H1 (cell line): Measurements from ENCODE around the gene DPEP1. TPM values are rescaled to one million over a fixed set of nuclear protein-coding genes. Genes with fewer than 3 reads are reported as not detected.

Experiments used
- CTCF ChIA-PET: fragments of 300-600 bp; sonication (Branson Sonifier 250); formaldehyde crosslinking; loops from one replicate; lab custom pipeline; 2021; ENCODE audit not compliant: partially characterized antibody; lab: Charles Lee
- POLR2A ChIA-PET: fragments of 300-600 bp; sonication (Branson Sonifier 250); formaldehyde crosslinking; loops from one replicate; lab custom pipeline; 2021; ENCODE audit warnings: inconsistent platforms; ENCODE audit not compliant: partially characterized antibody; lab: Charles Lee
- DNase-seq, 2 experiments: peaks; one replicate each; pipeline versions ENCODE4 v3.0.0 to v3.0.0-alpha.2; 2010 to 2022; ENCODE audit warnings: low spot score in 2 of 2, low read depth in 1 of 2, mixed read lengths in 1 of 2
- FAIRE-seq: peaks from 2 replicates; lab custom pipeline; 2011; peaks lifted over from hg19 to GRCh38; lab: Jason Lieb, UNC
- H2AFZ ChIP-seq: 2 replicates; pipeline ENCODE4 v1.8.1; 2012; ENCODE audit warnings: low read length, inconsistent platforms
- H2AK5ac ChIP-seq: 2 replicates; pipeline ENCODE4 v1.6.1; 2013; ENCODE audit warnings: low read depth, low read length
- H2BK120ac ChIP-seq: replicated peaks from 2 replicates; pipeline ENCODE3; 2013; ENCODE audit warnings: low read depth, low read length, inconsistent platforms
- H2BK12ac ChIP-seq: 2 replicates; pipeline ENCODE4 v1.6.1; 2013; ENCODE audit warnings: low read depth, low read length
- H2BK15ac ChIP-seq: 2 replicates; pipeline ENCODE4 v1.6.1; 2013; ENCODE audit warnings: low read length
- H2BK20ac ChIP-seq: 2 replicates; pipeline ENCODE4 v1.6.1; 2013; ENCODE audit warnings: low read length
- H2BK5ac ChIP-seq: 2 replicates; pipeline ENCODE4 v1.6.1; 2013; ENCODE audit warnings: low read depth, low read length
- H3K14ac ChIP-seq: 2 replicates; pipeline ENCODE4 v1.6.1; 2013; ENCODE audit warnings: inconsistent platforms; ENCODE audit not compliant: insufficient read length
- H3K18ac ChIP-seq: 2 replicates; pipeline ENCODE4 v1.6.1; 2013; ENCODE audit warnings: low read length; ENCODE audit errors: extremely low read depth
- H3K23ac ChIP-seq: 2 replicates; pipeline ENCODE4 v1.6.1; 2013; ENCODE audit warnings: inconsistent platforms; ENCODE audit not compliant: insufficient read length
- H3K23me2 ChIP-seq: 2 replicates; pipeline ENCODE4 v1.6.1; 2013; ENCODE audit warnings: low read depth, low read length
- H3K27ac ChIP-seq: 2 replicates; pipeline ENCODE4 v1.6.1; 2011; ENCODE audit warnings: low read depth, low read length, inconsistent platforms
- H3K27me3 ChIP-seq, 4 experiments: replicated peaks in 1 of 4; 1 replicate in 1 of 4; 2 replicates in 3 of 4; pipeline versions ENCODE4 v1.6.1 to v1.8.1; 2011 to 2013; ENCODE audit warnings: low read length in 3 of 4, mild to moderate bottlenecking in 3 of 4, inconsistent platforms in 2 of 4, mixed read lengths in 2 of 4, moderate library complexity in 1 of 4; ENCODE audit not compliant: control insufficient read depth in 3 of 4, insufficient read depth in 3 of 4; ENCODE audit errors: extremely low read depth in 1 of 4
- H3K36me3 ChIP-seq, 4 experiments: 2 replicates each; pipeline versions ENCODE4 v1.6.1 to v1.8.1; 2011 to 2013; ENCODE audit warnings: mild to moderate bottlenecking in 4 of 4, low read length in 3 of 4, moderate library complexity in 2 of 4, control low read depth in 1 of 4, inconsistent platforms in 1 of 4; ENCODE audit not compliant: insufficient read depth in 4 of 4, control insufficient read depth in 2 of 4
- H3K4ac ChIP-seq: replicated peaks from 2 replicates; pipeline ENCODE3; 2013; ENCODE audit warnings: low read length, low read depth, mixed read lengths, inconsistent platforms; ENCODE audit not compliant: insufficient read length
- H3K4me1 ChIP-seq, 4 experiments: replicated peaks in 1 of 4; 1 replicate in 1 of 4; 2 replicates in 3 of 4; pipeline versions ENCODE4 v1.6.1 to v1.8.1; 2011 to 2013; ENCODE audit warnings: low read length in 3 of 4, inconsistent platforms in 2 of 4, mixed read lengths in 1 of 4; ENCODE audit not compliant: insufficient read depth in 4 of 4, control insufficient read depth in 3 of 4
- H3K4me2 ChIP-seq, 2 experiments: 2 replicates each; pipeline versions ENCODE4 v1.6.1 to v1.8.1; 2011 to 2013; ENCODE audit warnings: low read depth in 2 of 2, low read length in 2 of 2, control low read depth in 1 of 2, inconsistent platforms in 1 of 2, mild to moderate bottlenecking in 1 of 2; ENCODE audit not compliant: insufficient read depth in 1 of 2
- H3K4me3 ChIP-seq, 4 experiments: fragments of 200-600, 300-600 bp in 1 of 4; sonication (generic), shearing (Covaris generic), sonication (Bioruptor Twin) in 1 of 4; 2 replicates each; pipeline versions ENCODE4 v1.5.1 to v1.8.1; 2011 to 2016; ENCODE audit warnings: low read length in 4 of 4, low read depth in 3 of 4, control low read depth in 2 of 4, inconsistent platforms in 2 of 4, mild to moderate bottlenecking in 2 of 4, mixed read lengths in 1 of 4, moderate library complexity in 1 of 4; ENCODE audit not compliant: insufficient read depth in 2 of 4; ENCODE audit errors: extremely low read depth in 1 of 4
- H3K56ac ChIP-seq: replicated peaks from 2 replicates; pipeline ENCODE3; 2013; ENCODE audit warnings: low read depth, mild to moderate bottlenecking, mixed read lengths, low read length, inconsistent platforms; ENCODE audit not compliant: insufficient read length
- H3K79me1 ChIP-seq: 2 replicates; pipeline ENCODE4 v1.6.1; 2013; ENCODE audit warnings: low read depth, low read length, control low read depth
- H3K79me2 ChIP-seq, 2 experiments: 2 replicates each; pipeline versions ENCODE4 v1.6.1 to v1.8.1; 2012 to 2013; ENCODE audit warnings: low read length in 2 of 2, mild to moderate bottlenecking in 2 of 2, inconsistent platforms in 1 of 2; ENCODE audit not compliant: insufficient read depth in 2 of 2, control insufficient read depth in 1 of 2
- H3K9ac ChIP-seq, 4 experiments: replicated peaks in 1 of 4; 1 replicate in 1 of 4; 2 replicates in 3 of 4; pipeline versions ENCODE4 v1.6.1 to v1.8.1; 2011 to 2013; ENCODE audit warnings: low read depth in 3 of 4, low read length in 3 of 4, control low read depth in 2 of 4, mild to moderate bottlenecking in 2 of 4, moderate library complexity in 2 of 4, inconsistent platforms in 1 of 4; ENCODE audit errors: extremely low read depth in 1 of 4
- H3K9me3 ChIP-seq, 2 experiments: 2 replicates each; pipeline versions ENCODE4 v1.6.1 to v1.8.1; 2012 to 2013; ENCODE audit warnings: mild to moderate bottlenecking in 2 of 2, moderate library complexity in 2 of 2, control low read depth in 1 of 2, inconsistent platforms in 1 of 2, low read depth in 1 of 2, low read length in 1 of 2, mixed read lengths in 1 of 2; ENCODE audit not compliant: insufficient read depth in 2 of 2
- H4K20me1 ChIP-seq, 2 experiments: replicated peaks in 1 of 2; 2 replicates each; pipeline versions ENCODE3 to v1.8.1; 2011 to 2013; ENCODE audit warnings: inconsistent platforms in 2 of 2, low read length in 2 of 2, mild to moderate bottlenecking in 1 of 2; ENCODE audit not compliant: insufficient read depth in 2 of 2, control insufficient read depth in 1 of 2
- H4K5ac ChIP-seq: 2 replicates; pipeline ENCODE4 v1.6.1; 2013; ENCODE audit warnings: low read length, low read depth, mixed read lengths, inconsistent platforms; ENCODE audit not compliant: insufficient read length
- H4K8ac ChIP-seq: 2 replicates; pipeline ENCODE4 v1.8.0; 2013; ENCODE audit warnings: mild to moderate bottlenecking, moderate library complexity, low read length, inconsistent platforms; ENCODE audit not compliant: insufficient read depth; ENCODE audit errors: extremely low read depth
- H4K91ac ChIP-seq: replicated peaks from 2 replicates; pipeline ENCODE3; 2013; ENCODE audit warnings: low read length, mixed read lengths, inconsistent platforms; ENCODE audit not compliant: insufficient read length
- PHF8 ChIP-seq: fragments of 200-600 bp; sonication (generic); conservative IDR thresholded peaks from 2 replicates; pipeline ENCODE4 v1.7.1; 2012; ENCODE audit warnings: low read depth, mild to moderate bottlenecking, inconsistent platforms, low read length, moderate library complexity
- SAP30 ChIP-seq: fragments of 300-600 bp; sonication (generic); IDR thresholded peaks from 2 replicates; pipeline ENCODE4 v1.7.1; 2012; ENCODE audit warnings: low read length, moderate library complexity, mild to moderate bottlenecking, inconsistent platforms; ENCODE audit not compliant: insufficient read depth, insufficient replicate concordance
- TAF1 ChIP-seq: IDR thresholded peaks from 2 replicates; pipeline ENCODE4 v1.6.1; 2011; ENCODE audit warnings: mild to moderate bottlenecking, low read depth, low read length
- WGBS, 2 experiments: shearing (Covaris generic) in 1 of 2; methylation state at CpG; one replicate each; pipeline versions ENCODE4 v1.1.6 to v1.1.7; 2013 to 2015; ENCODE audit warnings: low lambda C conversion rate in 2 of 2, mixed read lengths in 2 of 2, inconsistent platforms in 1 of 2, low coverage in 1 of 2, missing lambda C conversion rate in 1 of 2; ENCODE audit not compliant: insufficient replicate concordance in 2 of 2, insufficient coverage in 1 of 2, insufficient read length in 1 of 2; ENCODE audit errors: extremely low coverage in 1 of 2, missing lambda C conversion rate in 1 of 2; 5-methylcytosine and 5-hydroxymethylcytosine counted together
- polyA plus RNA-seq, 7 experiments: library from polyadenylated mRNA; depleted of rRNA in 3 of 7; stranded (reverse) in 5 of 7; unstranded in 2 of 7; fragments of >200 nt in 5 of 7; fragments of 200-250 nt in 2 of 7; gene quantifications; 1 replicate in 5 of 7; 2 replicates in 1 of 7; 4 replicates in 1 of 7; pipeline versions ENCODE4 v1.2.1 to v1.2.3, GENCODE V29; 2011 to 2013; ENCODE audit warnings: missing spikeins in 2 of 7, mixed read lengths in 2 of 7
- total RNA-seq: library from RNA; stranded (reverse); fragmentation: NEBNext Ultra II Directional; extraction: Animal tissue kit (Norgen Biotek cat#: 25700); gene quantifications from 2 replicates; pipeline ENCODE4 v1.2.1, GENCODE V29; 2021

DPEP1 gene
- total and polyA plus RNA-seq, 2 of the 8 experiments (the other 6 are each of a cell fraction or from before 2014, with no cell fraction given), result 2.8 to 3.1 TPM

DNA sequence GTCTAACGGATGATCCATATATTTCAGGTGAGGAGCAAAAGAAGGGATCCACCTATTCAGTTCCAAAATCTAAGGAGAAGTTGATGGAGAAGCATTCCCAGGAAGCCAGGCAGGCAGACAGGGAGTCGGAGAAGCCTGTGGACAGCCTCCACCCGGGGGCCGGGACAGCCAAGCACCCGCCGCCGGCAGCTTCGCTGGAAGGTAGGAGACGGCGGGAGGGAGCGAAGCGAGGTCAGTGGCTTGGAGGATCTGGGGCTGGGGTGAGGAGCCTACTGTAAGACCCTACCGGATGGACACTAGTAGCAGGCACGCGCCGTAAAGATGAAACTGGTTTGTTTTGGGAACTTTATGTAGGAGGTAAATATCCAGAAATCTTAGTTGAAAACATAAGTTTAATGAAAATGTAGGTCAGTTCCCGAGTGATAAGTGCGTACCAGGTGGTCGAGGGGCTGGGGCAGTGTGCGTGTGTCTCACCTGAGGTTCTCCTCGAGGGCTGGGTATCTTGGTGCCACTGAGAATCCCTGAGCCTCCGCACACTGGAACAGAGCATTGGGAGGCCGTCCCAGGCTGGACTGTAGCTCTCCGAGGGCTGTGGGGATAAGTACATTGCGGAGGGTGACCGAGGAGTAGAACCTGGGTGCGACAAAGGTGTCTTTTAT lies 44.9 kb downstream of the DPEP1 start:
- peak overlapping the region; percentile 90 for H3K4ac ChIP-seq
- H3K23me2 ChIP-seq, result peaks cover 8% of the 10 kb centered on the region
- TF ChIP-seq SAP30 (peak; percentile 70), TAF1 (no peak), PHF8 (0 out of 2 replicates have a peak, but pooled peaks have one; percentile 26)
- peak overlapping the region; percentile 78 for H3K56ac ChIP-seq
- H3K9me3 ChIP-seq, result no peaks in the 10 kb centered on the region
- H3K4me1 ChIP-seq, result peaks cover 0 to 8% (median 3%) of the 10 kb centered on the region in 4 experiments; a peak in 3 of 7 replicates
- H3K9ac ChIP-seq, result peak overlapping the region; percentile 55 to 90 (median 64)
- peaks cover 0 to 28% of the 10 kb centered on the region in 2 experiments; a peak in 2 of 4 replicates for H3K79me2 ChIP-seq
- peak overlapping the region; percentile 78 to 96 for H3K4me2 ChIP-seq
- H3K4me3 ChIP-seq, result peak overlapping the region; percentile 79 to 99 (median 87)
- no peak overlapping the region for H4K5ac ChIP-seq
- H3K27ac ChIP-seq, result no peak overlapping the region
- H4K91ac ChIP-seq, result peak overlapping the region; percentile 19
- no peak overlapping the region for H2BK120ac ChIP-seq
- no peaks in the 10 kb centered on the region for H3K27me3 ChIP-seq
- 0 out of 2 replicates have a peak overlapping the region, but pooled peaks have one; percentile 9 for H2AK5ac ChIP-seq
- no peak overlapping the region; the same call in 1 of the 2 replicates for H2AFZ ChIP-seq
- WGBS, 2 experiments, result 33% methylated on average over 26 of the region's 27 CpGs; no CpG with 5 or more reads in 1 of the 2 experiments
- no peak overlapping the region for H2BK5ac ChIP-seq
- CTCF ChIA-PET, result interaction anchor here (0.9 to 1.7 kb wide), 3 partner anchors 43 to 93 kb away, joined by 3 to 7 read pairs (median 4); no protein-coding TSS in a partner anchor
- H3K36me3 ChIP-seq, result peaks cover 0 to 19% (median 11%) of the 10 kb centered on the region in 4 experiments; a peak in 6 of 8 replicates
- peaks cover 3 to 5% of the 10 kb centered on the region in 2 experiments for H4K20me1 ChIP-seq
- POLR2A ChIA-PET, result interaction anchor here (0.7 to 2.2 kb wide), 7 partner anchors 9 to 150 kb away, joined by 3 to 9 read pairs (median 5); partner anchors contain the start of genes CDK10 and SPG7
- H2BK12ac ChIP-seq, result no peak overlapping the region
- no peak overlapping the region for H2BK15ac ChIP-seq
- H3K18ac ChIP-seq, result 0 out of 2 replicates have a peak overlapping the region, but pooled peaks have one; percentile 40
- FAIRE-seq (no peak), DNase-seq (no peak)
- no peak overlapping the region for H3K23ac ChIP-seq
- no peak overlapping the region for H3K14ac ChIP-seq
- no peak overlapping the region for H2BK20ac ChIP-seq
- peak overlapping the region; percentile 87 for H4K8ac ChIP-seq
- H3K79me1 ChIP-seq, result peaks cover 10% of the 10 kb centered on the region
